ENCODE data around the gene ABCC1.

DNA sequence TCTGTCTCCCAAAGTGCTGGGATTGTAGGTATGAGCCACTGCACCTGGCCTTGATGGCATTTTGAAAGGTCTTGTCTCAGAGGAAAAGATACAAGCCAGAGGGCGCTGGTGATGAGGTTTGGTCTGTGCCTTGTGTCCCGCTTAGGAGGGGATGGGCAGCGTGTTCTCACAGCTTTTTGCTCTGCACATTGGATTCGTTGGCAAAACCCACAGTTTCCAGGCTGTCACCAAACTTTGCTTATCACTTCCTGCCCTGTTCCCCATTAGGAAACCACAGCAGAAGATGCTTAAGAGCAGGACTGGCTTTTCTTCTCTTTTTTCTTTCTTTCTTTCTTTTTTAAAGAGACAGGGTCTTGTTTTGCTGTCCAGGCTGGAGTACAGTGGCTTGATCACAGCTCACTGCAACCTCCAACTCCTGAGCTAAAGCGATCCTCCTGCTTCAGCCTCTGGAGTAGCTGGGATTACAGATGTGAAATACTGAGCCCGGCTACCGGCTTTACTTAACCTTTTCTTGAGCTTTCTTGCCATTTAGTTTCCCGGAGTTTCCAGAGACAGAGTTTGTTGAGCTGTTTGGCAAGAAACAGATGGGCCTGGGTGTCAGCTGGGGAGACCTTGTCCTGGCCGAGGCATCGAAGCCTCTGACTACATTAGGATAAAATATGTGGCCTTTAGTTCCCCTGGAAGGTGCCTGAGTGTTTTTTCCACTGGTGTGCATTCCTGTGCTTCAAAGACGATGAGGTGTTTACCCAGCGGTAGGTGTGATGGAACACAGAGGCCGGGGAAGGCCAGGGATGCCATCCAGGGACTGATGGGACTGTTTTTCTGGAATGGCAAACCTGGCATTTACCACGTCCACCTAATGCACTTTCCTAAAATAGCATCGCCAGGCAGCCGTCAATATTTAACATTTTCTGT, 112.9 kb downstream of the ABCC1 start:
- TF ChIP-seq, protein P1, sequence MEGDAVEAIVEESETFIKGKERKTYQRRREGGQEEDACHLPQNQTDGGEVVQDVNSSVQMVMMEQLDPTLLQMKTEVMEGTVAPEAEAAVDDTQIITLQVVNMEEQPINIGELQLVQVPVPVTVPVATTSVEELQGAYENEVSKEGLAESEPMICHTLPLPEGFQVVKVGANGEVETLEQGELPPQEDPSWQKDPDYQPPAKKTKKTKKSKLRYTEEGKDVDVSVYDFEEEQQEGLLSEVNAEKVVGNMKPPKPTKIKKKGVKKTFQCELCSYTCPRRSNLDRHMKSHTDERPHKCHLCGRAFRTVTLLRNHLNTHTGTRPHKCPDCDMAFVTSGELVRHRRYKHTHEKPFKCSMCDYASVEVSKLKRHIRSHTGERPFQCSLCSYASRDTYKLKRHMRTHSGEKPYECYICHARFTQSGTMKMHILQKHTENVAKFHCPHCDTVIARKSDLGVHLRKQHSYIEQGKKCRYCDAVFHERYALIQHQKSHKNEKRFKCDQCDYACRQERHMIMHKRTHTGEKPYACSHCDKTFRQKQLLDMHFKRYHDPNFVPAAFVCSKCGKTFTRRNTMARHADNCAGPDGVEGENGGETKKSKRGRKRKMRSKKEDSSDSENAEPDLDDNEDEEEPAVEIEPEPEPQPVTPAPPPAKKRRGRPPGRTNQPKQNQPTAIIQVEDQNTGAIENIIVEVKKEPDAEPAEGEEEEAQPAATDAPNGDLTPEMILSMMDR (IDR thresholded peaks at IDR 0.05; ENCODE audit: low read depth, low read length): no peak
- TF ChIP-seq EZH2phosphoT487 (IDR thresholded peaks at IDR 0.05; ENCODE audit: low read depth): no peak
